Hepatocyte (in vitro differentiated cells): ENCODE results near the gene OR9A2.

Source experiments
- CTCF ChIP-seq: fragments of 200-600 bp; sonication (generic); IDR thresholded peaks from 2 replicates; pipeline ENCODE4 v1.5.1; 2016; ENCODE audit warnings: antibody characterized with exemption, mild to moderate bottlenecking; ENCODE audit not compliant: poor library complexity
- EZH2phosphoT487 ChIP-seq: fragments of 200-600 bp; sonication (generic); IDR thresholded peaks from one replicate; pipeline ENCODE4 v1.6.1; 2018; ENCODE audit warnings: antibody characterized with exemption, mild to moderate bottlenecking, low read depth, moderate library complexity; ENCODE audit not compliant: unreplicated experiment, severe bottlenecking

GRCh38 chr7:143015926-143016490 is 10.9 kb downstream of the OR9A2 start:
- TF ChIP-seq CTCF (no peak), EZH2phosphoT487 (no peak)
